ENCODE results near the gene CBARP. TPM values are rescaled to one million over a fixed set of nuclear protein-coding genes. Genes with fewer than 3 reads are reported as not detected.

The CBARP gene
- total RNA-seq, 3 donors from 2014 or later = 0.63 to 1.4 (median 1.1) TPM

DNA sequence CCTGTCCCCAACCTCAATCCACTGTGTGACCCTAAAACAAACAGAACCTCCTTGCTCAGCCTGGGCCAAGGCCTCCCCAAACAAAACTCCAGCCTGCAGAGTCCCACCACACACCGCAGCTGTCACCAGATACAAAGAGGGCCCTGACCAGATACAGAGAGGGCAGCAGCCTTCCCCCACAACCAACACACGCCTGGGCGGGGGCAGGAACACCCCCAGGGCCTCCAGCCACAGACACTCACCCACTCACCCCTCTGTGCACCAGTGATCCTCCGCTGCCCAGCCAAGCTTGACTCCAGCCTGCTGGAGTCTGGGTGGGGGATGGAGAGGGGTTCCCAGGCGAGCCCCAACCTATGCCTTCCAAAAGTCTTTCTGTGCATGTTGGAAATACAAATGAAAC is 25.4 kb upstream of the CBARP start:
- Mint-ChIP-seq H3K9me3 (no peaks in the 10 kb centered on the region), H3K4me1 (ENCODE audit: low read depth) (peaks cover 61% of the 10 kb centered on the region), H3K36me3 (ENCODE audit: insufficient read depth) (no peaks in the 10 kb centered on the region)

DNA sequence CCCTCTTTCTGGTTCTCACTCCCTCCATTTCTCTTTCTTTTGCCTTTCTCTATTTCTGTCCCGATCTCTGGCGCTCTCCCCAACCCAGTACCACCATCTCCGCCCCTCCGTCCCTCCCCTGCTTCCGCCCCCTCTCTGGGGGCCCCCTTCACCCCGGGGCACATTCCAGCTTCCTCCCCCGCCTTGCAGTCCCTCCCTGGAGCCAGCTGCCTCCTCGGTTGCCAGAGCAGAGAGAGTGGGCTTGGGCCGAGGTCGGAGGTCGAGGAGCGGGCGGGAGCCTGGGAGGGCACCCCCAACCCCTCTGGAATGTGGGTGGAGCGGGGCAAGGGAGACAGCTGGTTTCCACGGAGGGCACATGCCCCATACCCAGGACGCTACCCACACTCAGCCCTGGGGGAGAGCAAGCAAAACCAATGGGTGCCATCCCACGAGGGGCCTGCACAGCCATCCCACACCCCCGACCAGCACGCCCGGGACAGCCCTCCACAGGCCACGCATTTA is 24.9 kb upstream of the CBARP start:
- H3K4me3 Mint-ChIP-seq = peak overlapping the region; percentile 43
- H3K36me3 Mint-ChIP-seq (ENCODE audit: insufficient read depth) = peaks cover 1% of the 10 kb centered on the region
- H3K4me1 Mint-ChIP-seq (ENCODE audit: low read depth) = peaks cover 61% of the 10 kb centered on the region
- no peak for DNase-seq
- H3K27me3 Mint-ChIP-seq (ENCODE audit: low read depth) = no peaks in the 10 kb centered on the region
- no peaks in the 10 kb centered on the region for H3K9me3 Mint-ChIP-seq
- no peak for ATAC-seq

More for the DNA sequence above, 25.4 kb upstream of the CBARP start:
- Mint-ChIP-seq H3K4me3 (peak overlapping the region; percentile 66), H3K27me3 (ENCODE audit: low read depth) (no peaks in the 10 kb centered on the region)
- ATAC-seq = no peak
- no peak for DNase-seq

DNA sequence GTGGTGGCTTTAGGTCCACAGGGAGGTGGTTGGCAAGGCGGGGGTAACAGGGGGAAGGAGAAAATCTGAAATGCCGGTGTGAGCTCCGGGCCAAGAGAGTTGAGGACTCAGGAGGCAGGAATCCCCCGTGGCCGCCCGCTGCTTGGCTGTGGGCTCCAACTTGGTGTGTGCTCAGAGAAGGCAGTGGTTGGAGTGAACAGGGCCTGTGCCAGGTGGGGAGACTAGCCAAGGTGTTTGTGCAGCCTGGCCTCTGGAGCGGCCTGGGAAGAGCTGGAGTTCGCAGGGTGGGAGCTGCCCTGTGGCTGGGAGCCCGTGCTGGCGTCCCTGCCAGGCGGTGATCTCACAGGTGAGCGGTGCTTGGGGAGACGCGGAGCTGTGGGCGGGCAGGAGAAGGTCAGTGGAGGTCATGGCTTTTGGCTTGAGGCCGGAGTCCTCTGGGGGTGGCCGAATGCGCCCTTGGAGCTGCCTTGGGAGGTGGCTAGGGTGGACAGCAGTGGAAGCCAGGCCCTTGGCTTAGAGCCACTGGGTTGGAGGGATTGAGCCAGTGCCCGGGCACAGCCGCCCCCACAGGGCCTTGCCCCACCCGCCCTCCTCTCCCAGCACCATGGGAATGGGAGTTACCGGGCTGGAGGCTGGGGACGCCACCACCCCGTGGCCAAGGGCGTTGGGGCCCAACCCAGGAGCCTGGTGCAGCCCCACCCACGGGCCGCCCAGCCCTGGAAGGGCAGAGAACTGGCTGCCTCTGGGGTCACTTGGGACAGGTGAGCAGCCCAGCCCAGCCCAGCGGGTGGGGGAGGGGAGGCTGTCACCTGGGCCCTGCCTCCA is 24.2 kb upstream of the CBARP start:
- DNase-seq = no peak
- H3K27me3 Mint-ChIP-seq (ENCODE audit: low read depth) = no peaks in the 10 kb centered on the region
- peaks cover 59% of the 10 kb centered on the region for H3K4me1 Mint-ChIP-seq (ENCODE audit: low read depth)
- H3K9me3 Mint-ChIP-seq = no peaks in the 10 kb centered on the region
- ATAC-seq = no peak
- peak overlapping the region; percentile 91 for H3K4me3 Mint-ChIP-seq
- H3K36me3 Mint-ChIP-seq (ENCODE audit: insufficient read depth) = peaks cover 5% of the 10 kb centered on the region

DNA sequence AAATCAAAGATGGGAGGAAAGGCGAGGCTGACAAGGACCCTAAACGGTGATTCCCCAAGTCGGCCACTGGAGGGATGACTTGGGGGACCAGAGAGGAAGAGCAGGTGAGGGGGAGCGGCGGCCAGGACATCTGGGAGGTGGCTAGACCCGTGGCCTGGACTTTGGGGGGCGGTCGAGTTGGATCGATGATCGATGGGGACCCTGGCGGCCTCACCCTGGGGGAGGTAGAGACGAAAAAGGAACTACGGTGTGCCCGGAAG is 23.7 kb upstream of the CBARP start:
- Mint-ChIP-seq H3K27me3 (ENCODE audit: low read depth) (no peaks in the 10 kb centered on the region), H3K36me3 (ENCODE audit: insufficient read depth) (peaks cover 5% of the 10 kb centered on the region), H3K4me3 (peak overlapping the region; percentile 91), H3K4me1 (ENCODE audit: low read depth) (peaks cover 59% of the 10 kb centered on the region), H3K9me3 (no peaks in the 10 kb centered on the region)
- DNase-seq (no peak), ATAC-seq (peak in 1 of 2 donors; percentile 1)

DNA sequence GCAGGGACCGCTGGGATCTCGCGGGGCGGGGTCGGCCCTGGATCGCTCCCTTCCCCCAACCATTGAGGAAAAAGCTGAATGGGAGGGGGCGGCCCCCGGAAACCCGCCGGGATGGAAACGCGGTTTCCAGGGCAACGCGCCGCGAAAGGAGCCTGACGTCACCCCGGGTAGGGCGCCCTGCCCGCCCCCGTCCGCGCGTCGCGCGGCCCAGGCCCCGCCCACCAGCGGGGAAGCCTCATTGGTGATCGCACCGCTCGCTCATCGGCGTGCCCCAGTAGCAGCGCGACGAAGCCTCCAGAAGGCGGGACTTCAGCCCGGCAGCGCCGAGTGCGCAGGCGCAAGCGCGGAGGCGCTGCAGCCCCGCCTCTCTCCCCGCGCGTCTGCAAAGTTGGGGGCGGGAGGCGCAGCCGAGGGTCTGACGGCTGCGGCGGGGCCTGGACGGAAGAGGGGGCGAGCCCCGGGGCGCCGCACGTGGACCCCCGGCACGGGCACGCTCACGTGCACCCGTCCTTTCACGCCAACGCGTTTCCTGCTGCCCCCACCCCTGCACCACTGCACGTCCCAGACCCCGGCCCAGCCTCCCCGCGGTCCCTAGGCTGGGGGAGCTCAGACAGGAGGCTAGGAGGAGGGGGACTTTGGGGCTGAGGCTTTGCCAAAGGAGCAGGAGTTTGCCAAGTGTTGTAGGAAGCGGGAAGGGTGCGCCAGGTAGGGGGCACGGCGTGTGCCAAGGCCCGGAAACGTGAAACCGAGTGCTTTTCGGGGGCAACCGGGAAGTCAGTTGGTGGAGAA is 23.1 kb upstream of the CBARP start:
- H3K4me1 Mint-ChIP-seq (ENCODE audit: low read depth) = peaks cover 58% of the 10 kb centered on the region
- DNase-seq (peak; percentile 98), ATAC-seq (peak; percentile 84 to 86)
- peak overlapping the region; percentile 91 for H3K4me3 Mint-ChIP-seq
- H3K36me3 Mint-ChIP-seq (ENCODE audit: insufficient read depth) = peaks cover 5% of the 10 kb centered on the region
- no peaks in the 10 kb centered on the region for H3K27me3 Mint-ChIP-seq (ENCODE audit: low read depth)
- no peaks in the 10 kb centered on the region for H3K9me3 Mint-ChIP-seq

DNA sequence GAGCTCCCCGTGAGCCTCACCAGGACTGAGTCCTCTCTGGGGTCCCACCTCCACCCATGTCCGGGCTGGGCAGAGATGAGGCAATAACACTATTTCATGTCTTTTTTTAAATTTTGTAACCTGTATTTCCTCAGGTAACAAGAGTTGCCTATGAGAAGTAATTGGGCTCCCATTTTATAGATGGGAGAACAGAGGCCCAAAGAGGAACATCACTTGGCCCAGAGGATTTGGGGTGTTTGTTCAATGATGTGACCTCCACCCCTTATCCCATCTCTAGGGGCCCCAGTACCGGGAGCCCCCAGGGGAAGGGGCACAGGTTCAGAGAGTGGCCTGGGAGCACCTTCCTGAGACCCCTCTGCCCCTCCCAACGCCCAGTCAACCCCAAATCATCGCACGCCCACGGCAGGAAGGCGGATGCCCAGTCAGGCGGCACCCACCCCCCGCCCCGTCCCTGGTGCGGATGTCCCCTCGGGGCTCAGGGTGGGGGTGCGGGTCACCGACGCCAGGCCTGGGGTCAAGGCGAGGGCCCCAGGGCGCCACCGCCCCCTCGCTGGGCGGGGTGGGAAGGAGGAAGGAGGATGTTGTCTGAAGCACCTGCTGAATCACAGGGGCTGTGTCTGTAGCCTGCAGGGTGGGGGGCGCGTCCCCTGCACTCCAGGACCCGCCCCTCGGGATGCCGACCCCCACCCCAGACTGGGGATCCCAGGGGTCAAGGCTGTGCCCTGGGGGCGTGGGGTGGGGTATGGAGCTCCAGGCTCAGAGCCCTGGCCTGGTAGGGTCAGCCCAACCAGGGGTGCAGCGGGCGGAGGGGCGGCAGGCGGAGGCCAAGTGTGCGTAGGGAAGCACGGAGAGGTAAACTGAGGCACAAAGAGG is 22.3 kb upstream of the CBARP start:
- peaks cover 56% of the 10 kb centered on the region for H3K4me1 Mint-ChIP-seq (ENCODE audit: low read depth)
- peaks cover 7% of the 10 kb centered on the region for H3K36me3 Mint-ChIP-seq (ENCODE audit: insufficient read depth)
- H3K9me3 Mint-ChIP-seq = no peaks in the 10 kb centered on the region
- peak; percentile 9 to 17 for ATAC-seq
- H3K4me3 Mint-ChIP-seq = peak overlapping the region; percentile 84
- peak; percentile 40 for DNase-seq
- H3K27me3 Mint-ChIP-seq (ENCODE audit: low read depth) = no peaks in the 10 kb centered on the region

DNA sequence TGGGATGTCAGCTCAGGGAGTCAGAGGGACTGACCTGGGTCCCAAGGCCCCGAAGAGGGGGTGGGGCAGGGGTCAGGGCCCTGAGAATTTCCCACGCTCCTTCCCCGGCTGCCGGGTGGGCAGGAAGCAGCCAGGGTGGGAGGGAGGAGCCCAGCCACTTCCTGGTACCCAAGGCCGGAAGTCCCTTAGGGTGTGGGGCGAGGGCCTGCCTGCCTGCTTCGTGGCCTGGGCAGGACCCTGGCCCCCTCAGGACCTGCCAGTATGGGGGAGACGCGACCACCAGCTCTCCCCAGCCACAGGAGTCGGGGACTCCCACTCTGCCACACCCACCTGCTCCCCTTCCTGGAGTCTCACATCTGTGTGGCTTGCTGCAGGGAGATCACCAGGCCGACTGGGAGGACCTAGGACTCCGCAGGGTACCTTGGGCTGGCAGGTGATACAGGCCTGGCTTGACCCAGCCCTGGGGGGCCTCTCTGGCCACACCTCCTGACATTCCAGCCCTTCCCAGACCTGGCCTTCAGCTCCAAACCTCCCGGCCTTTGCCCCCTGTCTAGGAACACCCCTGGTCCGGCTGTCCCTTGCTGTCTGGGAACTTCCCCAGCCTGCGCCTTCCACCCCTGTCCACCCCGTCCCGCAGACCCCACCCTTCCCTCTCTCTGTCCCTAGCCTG is 21.5 kb upstream of the CBARP start:
- Mint-ChIP-seq H3K9me3 (no peaks in the 10 kb centered on the region), H3K4me1 (ENCODE audit: low read depth) (peaks cover 58% of the 10 kb centered on the region), H3K36me3 (ENCODE audit: insufficient read depth) (peaks cover 15% of the 10 kb centered on the region), H3K27me3 (ENCODE audit: low read depth) (no peaks in the 10 kb centered on the region), H3K4me3 (peak overlapping the region; percentile 84)
- peak; percentile 48 for DNase-seq
- peak; percentile 32 to 33 for ATAC-seq

DNA sequence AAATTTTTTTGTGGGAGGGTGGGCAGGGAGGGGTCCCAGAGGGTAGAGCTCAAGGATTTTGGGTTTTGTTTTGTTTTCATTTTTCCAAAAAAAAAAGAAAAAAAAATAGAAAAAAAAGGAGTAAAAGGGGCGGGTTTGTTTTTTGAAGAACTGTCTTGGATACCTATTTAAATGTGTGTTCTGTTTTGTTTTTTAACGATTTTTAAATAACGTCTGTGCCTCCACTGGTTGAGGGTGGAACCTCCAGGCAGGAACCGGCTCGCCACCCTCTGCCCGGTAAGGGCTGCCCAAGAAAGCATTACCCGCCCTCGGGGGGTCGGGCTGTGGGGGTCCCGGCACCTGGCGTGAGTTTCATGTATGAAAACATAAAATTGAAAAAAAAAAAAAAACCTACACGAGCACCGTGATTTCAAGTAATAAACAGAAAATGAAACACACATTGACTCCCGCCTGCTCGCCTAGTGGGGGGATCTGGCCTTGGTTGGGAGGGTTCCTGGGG is 21.0 kb upstream of the CBARP start:
- H3K9me3 Mint-ChIP-seq = no peaks in the 10 kb centered on the region
- H3K27me3 Mint-ChIP-seq (ENCODE audit: low read depth) = no peaks in the 10 kb centered on the region
- DNase-seq = no peak
- H3K36me3 Mint-ChIP-seq (ENCODE audit: insufficient read depth) = peaks cover 15% of the 10 kb centered on the region
- peak; percentile 0 to 1 for ATAC-seq
- H3K4me1 Mint-ChIP-seq (ENCODE audit: low read depth) = peaks cover 58% of the 10 kb centered on the region
- H3K4me3 Mint-ChIP-seq = peak overlapping the region; percentile 84

DNA sequence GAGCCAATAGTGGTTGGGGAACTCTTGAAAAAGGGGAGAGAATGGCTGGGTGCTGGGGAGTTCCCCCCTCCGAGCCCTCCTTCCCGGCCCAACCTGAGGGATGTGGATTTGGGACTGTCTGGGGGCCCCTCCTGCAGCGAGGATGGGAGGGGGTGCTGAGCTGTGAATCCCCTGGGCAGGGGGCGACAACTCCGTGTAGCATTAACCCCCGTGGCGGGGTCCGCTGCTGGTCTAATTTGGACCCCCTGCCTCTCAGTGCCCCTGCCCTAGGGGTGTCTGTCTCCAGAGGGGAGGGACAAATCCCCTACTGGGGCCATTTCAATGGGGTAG is 20.3 kb upstream of the CBARP start:
- DNase-seq (no peak), ATAC-seq (no peak)
- Mint-ChIP-seq H3K36me3 (ENCODE audit: insufficient read depth) (peaks cover 15% of the 10 kb centered on the region), H3K4me3 (peak overlapping the region; percentile 57), H3K9me3 (no peaks in the 10 kb centered on the region), H3K4me1 (ENCODE audit: low read depth) (peaks cover 59% of the 10 kb centered on the region), H3K27me3 (ENCODE audit: low read depth) (no peaks in the 10 kb centered on the region)

DNA sequence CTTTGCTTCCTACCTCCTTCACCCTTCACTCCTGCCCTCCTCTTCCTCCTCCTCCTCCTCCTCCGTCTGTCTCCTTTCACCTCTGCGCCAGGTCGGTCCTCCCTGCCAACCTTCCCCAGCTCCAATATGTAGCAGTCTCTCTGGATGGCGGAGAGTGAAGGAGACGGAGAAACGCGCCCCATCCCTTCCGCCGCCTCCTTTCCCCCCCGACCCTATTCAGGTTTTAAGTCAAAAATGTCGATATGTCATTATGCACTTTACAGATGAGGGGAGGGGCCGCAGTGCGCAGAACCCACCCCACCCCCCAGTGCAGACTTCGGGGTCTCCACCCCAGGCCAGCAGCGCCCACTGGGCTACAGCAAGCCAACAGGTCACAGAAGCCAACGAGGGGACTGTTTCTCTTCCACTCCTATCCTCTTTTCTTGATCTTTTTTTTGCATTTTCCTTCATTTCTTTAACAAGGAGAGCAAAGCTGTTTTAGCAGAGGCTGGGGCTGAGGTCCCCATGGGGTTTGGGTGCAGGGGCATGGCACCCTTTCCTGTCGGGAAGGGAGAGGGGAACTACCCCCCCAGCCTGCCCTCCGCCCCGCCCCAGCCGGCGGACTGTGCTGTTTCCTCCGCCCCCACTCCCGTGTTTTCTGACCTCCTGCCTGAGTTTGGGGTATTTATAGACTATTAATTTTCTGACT is 19.8 kb upstream of the CBARP start:
- Mint-ChIP-seq H3K4me1 (ENCODE audit: low read depth) (peaks cover 54% of the 10 kb centered on the region), H3K27me3 (ENCODE audit: low read depth) (no peaks in the 10 kb centered on the region), H3K4me3 (no peak overlapping the region), H3K36me3 (ENCODE audit: insufficient read depth) (peaks cover 15% of the 10 kb centered on the region), H3K9me3 (no peaks in the 10 kb centered on the region)
- ATAC-seq (no peak), DNase-seq (no peak)

DNA sequence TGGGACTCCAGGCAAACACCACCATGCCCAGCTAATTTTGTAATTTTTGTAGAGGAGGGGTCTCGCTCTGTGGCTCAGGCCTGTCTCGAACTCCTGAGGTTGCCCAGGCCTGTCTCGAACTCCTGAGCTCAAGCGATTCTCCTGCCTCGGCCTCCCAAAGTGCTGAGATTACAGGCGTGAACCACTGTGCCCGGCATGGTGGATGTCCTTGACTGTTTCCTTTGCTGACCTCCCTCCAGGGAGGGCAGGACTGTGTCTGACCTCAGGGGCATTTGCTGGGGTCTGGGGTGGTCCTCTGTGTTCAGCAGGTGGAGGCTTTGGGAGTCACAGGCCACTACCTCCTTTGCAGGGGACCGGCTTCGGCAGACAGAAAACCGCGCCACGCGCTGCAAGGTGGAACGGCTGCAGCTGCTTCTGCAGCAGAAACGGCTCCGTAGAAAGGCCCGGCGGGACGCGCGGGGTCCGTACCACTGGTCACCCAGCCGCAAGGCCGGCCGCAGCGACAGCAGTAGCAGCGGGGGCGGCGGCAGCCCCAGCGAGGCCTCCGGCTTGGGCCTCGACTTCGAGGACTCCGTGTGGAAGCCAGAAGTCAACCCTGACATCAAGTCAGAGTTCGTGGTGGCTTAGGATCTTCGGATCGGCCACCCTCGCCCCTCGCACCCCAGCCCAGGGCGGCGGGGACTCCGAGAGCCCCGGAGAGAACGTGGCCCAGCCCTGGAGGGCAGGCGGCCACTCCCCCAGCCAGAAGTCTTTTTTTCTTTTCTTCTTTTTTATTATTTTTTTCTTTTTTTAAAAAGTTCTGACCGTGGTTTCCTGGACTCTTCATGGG is 19.1 kb upstream of the CBARP start:
- Mint-ChIP-seq H3K4me1 (ENCODE audit: low read depth) (peaks cover 50% of the 10 kb centered on the region), H3K36me3 (ENCODE audit: insufficient read depth) (peaks cover 15% of the 10 kb centered on the region), H3K27me3 (ENCODE audit: low read depth) (no peaks in the 10 kb centered on the region), H3K4me3 (no peak overlapping the region), H3K9me3 (no peaks in the 10 kb centered on the region)
- DNase-seq (no peak), ATAC-seq (no peak)

DNA sequence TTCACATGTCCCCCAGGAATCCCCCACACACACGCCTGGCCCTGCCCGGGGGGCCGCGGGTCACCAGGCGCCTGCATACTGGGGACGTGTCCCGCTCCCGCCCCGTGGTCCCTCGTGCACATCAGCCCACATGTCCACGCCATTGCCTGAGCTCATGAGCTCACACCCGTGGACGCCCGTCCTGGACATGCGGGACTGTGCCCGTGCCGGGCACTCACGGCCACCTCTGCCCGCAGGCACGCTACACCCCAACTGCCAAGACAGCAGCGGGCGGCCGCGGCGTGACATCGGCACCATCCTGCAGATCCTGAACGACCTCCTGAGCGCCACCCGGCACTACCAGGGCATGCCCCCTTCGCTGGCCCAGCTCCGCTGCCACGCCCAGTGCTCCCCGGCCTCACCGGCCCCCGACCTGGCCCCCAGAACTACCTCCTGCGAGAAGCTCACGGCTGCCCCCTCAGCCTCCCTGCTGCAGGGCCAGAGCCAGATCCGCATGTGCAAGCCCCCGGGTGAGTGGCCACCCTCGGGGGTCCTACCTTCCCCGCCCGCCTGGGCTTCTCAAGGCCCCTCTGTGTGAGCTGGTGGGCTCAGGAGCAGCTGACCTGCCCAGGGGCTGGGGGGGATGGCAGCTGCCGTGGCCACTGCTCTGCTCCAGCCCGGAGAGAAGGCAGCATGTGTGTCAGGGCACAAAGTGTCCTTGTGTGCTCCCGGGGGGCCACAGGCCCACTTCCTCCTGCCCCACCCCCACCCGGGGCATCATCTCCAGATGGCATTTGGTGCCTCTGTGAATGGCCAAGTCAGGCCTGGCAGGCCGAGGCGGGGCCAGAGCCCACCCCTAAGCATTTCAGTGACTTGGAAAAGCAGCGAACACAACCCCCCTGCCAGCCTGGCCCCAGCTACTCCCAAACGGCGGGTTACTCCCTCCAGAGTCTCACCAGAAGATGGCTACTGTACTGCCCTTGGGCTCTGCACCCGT is 17.7 kb upstream of the CBARP start:
- no peak for ATAC-seq

More for the DNA sequence above, 17.7 kb upstream of the CBARP start:
- Mint-ChIP-seq H3K27me3 (ENCODE audit: low read depth) (no peaks in the 10 kb centered on the region), H3K9me3 (no peaks in the 10 kb centered on the region), H3K36me3 (ENCODE audit: insufficient read depth) (peaks cover 19% of the 10 kb centered on the region), H3K4me1 (ENCODE audit: low read depth) (peaks cover 47% of the 10 kb centered on the region), H3K4me3 (no peak overlapping the region)
- DNase-seq = no peak

All from activated T-cell treated with anti-CD3 and anti-CD28 coated beads, Interleukin-2, amount 50 U/mL, for 4 hours (primary cell).